GM06990 (cell line): ENCODE data around the gene APEH.

Source experiments
- DNase-seq: peaks from one replicate; pipeline ENCODE4 v3.0.0-alpha.2; 2011; ENCODE audit not compliant: insufficient read length; ENCODE audit errors: extremely low read depth
- H3K27me3 ChIP-seq: replicated peaks from 2 replicates; pipeline ENCODE4 v1.6.0; 2011; ENCODE audit warnings: low read length; ENCODE audit not compliant: control insufficient read depth, insufficient read depth
- H3K36me3 ChIP-seq: 2 replicates; pipeline ENCODE4 v1.5.1; 2011; ENCODE audit warnings: low read length; ENCODE audit not compliant: control insufficient read depth, insufficient read depth
- H3K4me3 ChIP-seq: replicated peaks from 2 replicates; pipeline ENCODE4 v1.5.1; 2011; ENCODE audit warnings: low read depth, mild to moderate bottlenecking, control low read depth, low read length
- TF ChIP-seq, protein P1 (sequence below): IDR thresholded peaks from 2 replicates; pipeline ENCODE4 v1.5.1; 2011; ENCODE audit warnings: low read length, control low read depth, mild to moderate bottlenecking, inconsistent platforms; ENCODE audit not compliant: insufficient read depth, poor library complexity, severe bottlenecking

APEH gene

GRCh38 chr3:49725906-49726681 lies 51.9 kb downstream of the APEH start:
- Histone ChIP-seq H3K27me3 (no peaks in the 10 kb centered on the region), H3K4me3 (no peak overlapping the region), H3K36me3 (peaks cover 28% of the 10 kb centered on the region)
- TF ChIP-seq, protein P1, sequence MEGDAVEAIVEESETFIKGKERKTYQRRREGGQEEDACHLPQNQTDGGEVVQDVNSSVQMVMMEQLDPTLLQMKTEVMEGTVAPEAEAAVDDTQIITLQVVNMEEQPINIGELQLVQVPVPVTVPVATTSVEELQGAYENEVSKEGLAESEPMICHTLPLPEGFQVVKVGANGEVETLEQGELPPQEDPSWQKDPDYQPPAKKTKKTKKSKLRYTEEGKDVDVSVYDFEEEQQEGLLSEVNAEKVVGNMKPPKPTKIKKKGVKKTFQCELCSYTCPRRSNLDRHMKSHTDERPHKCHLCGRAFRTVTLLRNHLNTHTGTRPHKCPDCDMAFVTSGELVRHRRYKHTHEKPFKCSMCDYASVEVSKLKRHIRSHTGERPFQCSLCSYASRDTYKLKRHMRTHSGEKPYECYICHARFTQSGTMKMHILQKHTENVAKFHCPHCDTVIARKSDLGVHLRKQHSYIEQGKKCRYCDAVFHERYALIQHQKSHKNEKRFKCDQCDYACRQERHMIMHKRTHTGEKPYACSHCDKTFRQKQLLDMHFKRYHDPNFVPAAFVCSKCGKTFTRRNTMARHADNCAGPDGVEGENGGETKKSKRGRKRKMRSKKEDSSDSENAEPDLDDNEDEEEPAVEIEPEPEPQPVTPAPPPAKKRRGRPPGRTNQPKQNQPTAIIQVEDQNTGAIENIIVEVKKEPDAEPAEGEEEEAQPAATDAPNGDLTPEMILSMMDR, result no peak
- DNase-seq, result no peak

- TF ChIP-seq, protein P1, result no peak
- H3K4me3 ChIP-seq, result no peak overlapping the region
- H3K36me3 ChIP-seq, result peaks cover 18% of the 10 kb centered on the region
Observed at GRCh38 chr3:49727154-49727923, 53.2 kb downstream of the APEH start.

DNA sequence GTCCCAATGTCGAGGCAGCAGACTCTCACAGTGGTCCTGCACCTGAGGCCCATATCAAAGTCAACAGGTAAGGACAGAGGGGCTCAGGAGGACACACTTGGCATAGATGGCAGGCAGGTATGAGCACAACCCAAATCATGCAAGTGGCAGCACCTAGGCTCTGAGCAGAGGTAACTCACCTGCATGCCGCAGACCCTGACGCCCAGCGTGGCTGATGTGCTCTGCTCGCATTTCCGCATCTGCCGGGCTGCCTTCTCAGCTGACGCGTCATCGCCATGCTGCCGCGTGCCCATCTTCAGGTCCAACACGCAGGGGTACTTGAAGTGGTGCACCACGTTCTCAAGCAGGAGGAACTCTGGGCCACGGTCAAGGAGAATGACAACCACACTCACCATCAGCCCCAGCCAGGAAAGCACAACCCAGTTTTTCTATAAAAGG lies 53.8 kb downstream of the APEH start:
- DNase-seq, result no peak
- H3K27me3 ChIP-seq, result no peaks in the 10 kb centered on the region
- TF ChIP-seq, protein P1, result no peak
- peaks cover 21% of the 10 kb centered on the region for H3K36me3 ChIP-seq
- H3K4me3 ChIP-seq, result no peak overlapping the region

More at GRCh38 chr3:49727154-49727923, 53.2 kb downstream of the APEH start:
- DNase-seq, result no peak
- H3K27me3 ChIP-seq, result no peaks in the 10 kb centered on the region

DNA sequence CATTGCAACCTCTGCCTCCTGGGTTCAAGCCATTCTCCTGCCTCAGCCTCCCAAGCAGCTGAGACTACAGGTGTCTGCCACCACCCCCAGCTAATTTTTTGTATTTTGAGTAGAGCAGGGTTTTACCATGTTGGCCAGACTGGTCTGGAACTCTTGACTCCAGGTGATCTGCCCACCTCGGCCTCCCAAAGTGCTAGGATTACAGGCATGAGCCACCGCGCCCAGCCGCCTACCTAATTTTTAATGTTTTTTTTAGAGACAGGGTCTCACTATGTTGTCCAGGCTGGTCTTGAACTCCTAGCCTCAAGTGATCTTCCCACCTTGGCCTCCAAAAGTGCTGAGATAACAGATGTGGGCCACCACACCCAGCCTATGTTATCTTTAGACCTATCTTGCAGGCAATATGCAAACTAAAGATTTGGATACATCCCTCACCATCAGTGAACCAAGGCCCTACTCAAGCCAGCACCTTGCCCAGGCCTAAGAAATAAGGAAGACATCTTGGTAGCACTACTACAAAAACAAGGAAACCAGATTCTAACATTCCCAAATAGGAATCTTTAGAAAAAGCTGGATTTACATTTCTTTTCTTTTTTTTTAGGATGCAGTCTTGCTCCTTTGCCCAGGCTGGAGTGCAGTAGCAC lies 55.9 kb downstream of the APEH start:
- DNase-seq, result no peak
- TF ChIP-seq, protein P1, result no peak
- Histone ChIP-seq H3K4me3 (no peak overlapping the region), H3K36me3 (peaks cover 21% of the 10 kb centered on the region), H3K27me3 (no peaks in the 10 kb centered on the region)

DNA sequence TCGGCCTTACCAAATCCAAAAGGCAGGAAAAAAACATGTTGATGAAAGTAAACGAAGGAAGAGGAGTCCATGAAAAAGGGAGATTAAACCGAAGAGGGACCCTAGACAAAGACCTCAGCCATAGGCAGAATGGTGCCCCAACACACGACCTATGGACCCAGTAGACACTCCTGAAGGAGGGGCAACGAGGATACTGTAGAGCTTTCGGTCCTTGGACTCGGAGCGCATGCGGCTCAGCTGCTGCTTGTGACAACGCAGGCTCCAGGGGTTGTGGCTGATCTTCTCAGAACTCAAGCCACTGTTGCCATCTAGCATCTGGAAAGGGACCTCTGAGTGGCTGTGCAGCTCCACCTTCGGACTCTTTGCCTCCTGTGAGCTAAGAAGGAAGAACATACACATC lies 58.4 kb downstream of the APEH start:
- no peak for DNase-seq
- Histone ChIP-seq H3K36me3 (peaks cover 12% of the 10 kb centered on the region), H3K4me3 (no peak overlapping the region), H3K27me3 (no peaks in the 10 kb centered on the region)
- TF ChIP-seq, protein P1, result no peak
